ENCODE results near the gene M1AP. TPM values are rescaled to one million over a fixed set of nuclear protein-coding genes. Genes with fewer than 3 reads are reported as not detected.

The M1AP gene
- total and polyA plus RNA-seq, 11 donors, result 0.07 to 0.88 (median 0.21) TPM; not detected in 6

DNA sequence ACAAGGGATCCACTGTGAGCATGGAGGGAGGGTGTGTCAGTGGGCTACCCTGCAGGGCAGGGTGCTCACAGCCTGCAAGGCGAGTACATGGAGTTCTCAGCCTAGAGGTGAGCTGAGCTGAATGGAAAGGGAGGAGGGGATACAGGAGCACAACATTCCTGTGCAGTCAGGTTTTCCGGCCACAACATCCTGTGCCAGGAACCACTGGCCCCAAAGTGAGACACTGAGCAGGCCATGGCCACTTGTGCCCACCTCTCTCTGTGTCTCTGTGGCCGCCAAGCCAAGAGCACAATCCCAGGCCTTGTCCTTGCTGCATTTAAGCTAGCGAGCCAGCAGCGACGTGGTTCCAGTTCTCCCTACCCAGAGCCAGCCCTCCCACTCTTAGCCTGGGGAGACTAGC lies 87.5 kb downstream of the M1AP start:
- H3K27ac ChIP-seq, result no peak overlapping the region
- ATAC-seq (no peak), DNase-seq (no peak)
- peaks cover 0 to 18% (median 0%) of the 10 kb centered on the region in 12 donors for H3K4me1 ChIP-seq
- peaks cover 0 to 14% (median 0%) of the 10 kb centered on the region in 9 donors for H3K36me3 ChIP-seq
- H3K27me3 ChIP-seq, result peaks cover 0 to 10% (median 0%) of the 10 kb centered on the region in 9 donors
- TF ChIP-seq POLR2A (IDR thresholded peaks at IDR 0.05), result no peak
- TF ChIP-seq, protein P1, sequence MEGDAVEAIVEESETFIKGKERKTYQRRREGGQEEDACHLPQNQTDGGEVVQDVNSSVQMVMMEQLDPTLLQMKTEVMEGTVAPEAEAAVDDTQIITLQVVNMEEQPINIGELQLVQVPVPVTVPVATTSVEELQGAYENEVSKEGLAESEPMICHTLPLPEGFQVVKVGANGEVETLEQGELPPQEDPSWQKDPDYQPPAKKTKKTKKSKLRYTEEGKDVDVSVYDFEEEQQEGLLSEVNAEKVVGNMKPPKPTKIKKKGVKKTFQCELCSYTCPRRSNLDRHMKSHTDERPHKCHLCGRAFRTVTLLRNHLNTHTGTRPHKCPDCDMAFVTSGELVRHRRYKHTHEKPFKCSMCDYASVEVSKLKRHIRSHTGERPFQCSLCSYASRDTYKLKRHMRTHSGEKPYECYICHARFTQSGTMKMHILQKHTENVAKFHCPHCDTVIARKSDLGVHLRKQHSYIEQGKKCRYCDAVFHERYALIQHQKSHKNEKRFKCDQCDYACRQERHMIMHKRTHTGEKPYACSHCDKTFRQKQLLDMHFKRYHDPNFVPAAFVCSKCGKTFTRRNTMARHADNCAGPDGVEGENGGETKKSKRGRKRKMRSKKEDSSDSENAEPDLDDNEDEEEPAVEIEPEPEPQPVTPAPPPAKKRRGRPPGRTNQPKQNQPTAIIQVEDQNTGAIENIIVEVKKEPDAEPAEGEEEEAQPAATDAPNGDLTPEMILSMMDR (IDR thresholded peaks at IDR 0.05), result no peak
- intact Hi-C loops (cut with DNase I), result no loop called here
- no peaks in the 10 kb centered on the region for H3K9me3 ChIP-seq
- 50 to 71% (median 58%) methylated on average over 6 of the region's 6 CpGs for WGBS, 4 donors
- H3K4me3 ChIP-seq, result no peak overlapping the region

DNA sequence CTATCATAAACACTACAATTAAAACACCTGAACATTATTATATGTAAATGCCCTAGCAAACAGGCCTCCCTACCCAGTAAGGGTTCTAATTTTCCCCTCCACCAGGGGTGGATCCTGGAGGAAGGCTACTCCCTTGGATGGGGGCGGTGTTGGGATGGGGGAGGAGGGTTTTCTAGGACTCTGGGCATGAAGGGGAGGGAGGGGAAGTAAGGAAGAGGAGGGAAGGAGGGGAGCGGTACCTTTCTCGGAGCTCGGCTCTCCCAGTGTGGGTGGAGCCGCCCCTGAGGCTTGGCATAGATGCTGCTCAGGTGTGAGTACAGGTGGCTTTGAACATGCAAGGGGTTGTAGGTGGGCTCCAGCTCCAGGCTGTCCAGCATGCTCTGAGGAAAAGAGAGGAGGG lies 88.2 kb downstream of the M1AP start:
- H3K27ac ChIP-seq, result no peak overlapping the region
- DNase-seq (no peak), ATAC-seq (no peak)
- no peak for TF ChIP-seq POLR2A (IDR thresholded peaks at IDR 0.05)
- TF ChIP-seq, protein P1 (IDR thresholded peaks at IDR 0.05), result no peak
- WGBS, 4 donors, result 32 to 42% (median 38%) methylated on average over 5 of the region's 5 CpGs
- H3K36me3 ChIP-seq, result peaks cover 0 to 14% (median 0%) of the 10 kb centered on the region in 9 donors
- H3K4me1 ChIP-seq, result peaks cover 0 to 24% (median 6%) of the 10 kb centered on the region in 12 donors
- H3K27me3 ChIP-seq, result peaks cover 0 to 10% (median 0%) of the 10 kb centered on the region in 9 donors
- intact Hi-C loops (cut with DNase I), result no loop called here
- H3K4me3 ChIP-seq, result no peak overlapping the region
- H3K9me3 ChIP-seq, result no peaks in the 10 kb centered on the region

DNA sequence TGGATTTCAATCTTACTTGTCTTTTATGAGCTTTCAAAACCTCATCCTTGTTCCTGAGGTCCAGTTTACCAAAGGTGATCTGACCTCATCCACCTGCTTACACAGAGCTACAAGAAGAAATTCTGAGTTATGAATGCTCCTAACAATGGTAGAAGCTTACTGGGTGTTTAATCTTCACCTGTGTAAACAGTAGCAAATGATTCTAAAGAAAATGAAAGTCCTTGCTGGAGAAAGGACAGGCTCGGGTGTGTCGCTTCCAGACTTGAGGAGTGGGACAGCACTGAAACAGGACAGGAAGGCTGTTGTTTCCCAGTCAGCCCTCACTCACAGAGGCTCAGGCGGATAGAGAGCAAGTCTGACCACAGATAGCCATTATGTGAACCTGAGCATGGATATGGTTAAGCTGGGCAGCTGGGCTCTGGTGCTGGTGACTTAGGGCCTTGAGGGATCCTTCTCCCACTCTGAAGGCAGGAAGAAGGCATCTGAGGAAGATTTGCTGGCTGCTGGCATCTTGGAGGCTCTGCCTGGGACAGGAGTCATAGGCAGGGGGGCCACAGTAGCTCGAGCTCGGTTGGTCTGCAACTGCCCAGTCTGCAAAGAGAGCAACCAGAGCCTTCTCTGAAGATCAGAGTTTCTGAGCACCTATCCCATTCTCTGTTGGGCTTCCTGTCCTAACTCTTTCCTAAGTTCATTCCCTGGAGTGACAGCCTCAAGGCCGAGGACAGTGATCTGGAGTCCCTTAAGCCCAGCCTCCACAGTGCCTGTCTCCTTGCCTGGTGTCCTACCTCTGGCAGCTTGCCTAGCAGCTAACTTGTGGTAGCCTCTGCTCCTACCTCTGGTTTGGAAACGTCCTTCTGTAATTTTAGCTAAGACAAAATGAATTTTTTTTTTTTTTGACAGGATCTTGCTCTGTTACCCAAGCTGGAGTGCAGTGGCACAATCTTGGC lies 89.6 kb downstream of the M1AP start:
- no peak overlapping the region for H3K4me3 ChIP-seq
- peaks cover 0 to 27% (median 7%) of the 10 kb centered on the region in 12 donors for H3K4me1 ChIP-seq
- no peak overlapping the region for H3K27ac ChIP-seq
- no peaks in the 10 kb centered on the region for H3K9me3 ChIP-seq
- TF ChIP-seq, protein P1 (IDR thresholded peaks at IDR 0.05), result no peak
- no peak for TF ChIP-seq POLR2A (IDR thresholded peaks at IDR 0.05)
- H3K36me3 ChIP-seq, result peaks cover 0 to 14% (median 0%) of the 10 kb centered on the region in 9 donors
- peaks cover 0 to 10% (median 0%) of the 10 kb centered on the region in 9 donors for H3K27me3 ChIP-seq
- ATAC-seq, result no peak
- intact Hi-C loops (cut with DNase I), result no loop called here
- 64 to 71% (median 69%) methylated on average over 7 of the region's 7 CpGs for WGBS, 4 donors
- DNase-seq, result no peak

DNA sequence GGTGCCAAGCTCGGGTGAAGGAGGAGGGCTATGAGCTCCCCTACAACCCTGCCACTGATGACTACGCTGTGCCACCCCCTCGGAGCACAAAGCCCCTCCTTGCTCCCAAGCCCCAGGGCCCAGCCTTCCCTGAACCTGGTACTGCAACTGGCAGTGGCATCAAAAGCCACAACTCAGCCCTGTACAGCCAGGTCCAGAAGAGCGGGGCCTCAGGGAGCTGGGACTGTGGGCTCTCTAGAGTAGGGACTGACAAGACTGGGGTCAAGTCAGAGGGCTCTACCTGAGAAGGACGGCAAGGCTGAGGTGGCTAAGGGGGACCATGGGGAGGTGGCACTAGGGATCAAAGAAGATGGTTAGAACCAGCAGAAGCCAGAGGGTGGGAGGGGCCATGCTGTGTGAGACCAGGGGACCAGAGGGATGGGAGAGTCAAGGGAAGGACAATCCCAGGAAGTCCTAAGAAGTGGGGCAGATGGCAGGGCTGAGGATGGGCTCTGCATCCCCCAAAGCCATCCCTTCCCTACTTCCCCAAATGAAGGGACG lies 91.2 kb downstream of the M1AP start:
- H3K27me3 ChIP-seq, result peaks cover 0 to 4% (median 0%) of the 10 kb centered on the region in 9 donors
- DNase-seq (no peak), ATAC-seq (no peak)
- no peak overlapping the region for H3K27ac ChIP-seq
- TF ChIP-seq, protein P1 (IDR thresholded peaks at IDR 0.05), result no peak
- no peak for TF ChIP-seq POLR2A (IDR thresholded peaks at IDR 0.05)
- WGBS, 4 donors, result 82 to 97% (median 91%) methylated on average over 6 of the region's 6 CpGs
- H3K36me3 ChIP-seq, result peaks cover 0 to 14% (median 0%) of the 10 kb centered on the region in 9 donors
- no peak overlapping the region for H3K4me3 ChIP-seq
- intact Hi-C loops (cut with DNase I), result no loop called here
- no peaks in the 10 kb centered on the region for H3K9me3 ChIP-seq
- peaks cover 0 to 31% (median 12%) of the 10 kb centered on the region in 12 donors for H3K4me1 ChIP-seq

Data from heart left ventricle (tissue), 16 donors.